CD1c-positive myeloid dendritic cell (primary cell): ENCODE measurements around the gene CYTH2.
A peak's percentile ranks its signal among the peaks of the same experiment; 100 is the strongest.
"Not testable (repeated sequence)": the region's sequence is repeated elsewhere in the genome, so short reads cannot be mapped to it uniquely, and the experiment has no call there.

Source experiments
- DNase-seq: peaks from one replicate; pipeline ENCODE4 v3.0.0-alpha.2; 2016; ENCODE audit errors: extremely low spot score

CYTH2 gene

DNA sequence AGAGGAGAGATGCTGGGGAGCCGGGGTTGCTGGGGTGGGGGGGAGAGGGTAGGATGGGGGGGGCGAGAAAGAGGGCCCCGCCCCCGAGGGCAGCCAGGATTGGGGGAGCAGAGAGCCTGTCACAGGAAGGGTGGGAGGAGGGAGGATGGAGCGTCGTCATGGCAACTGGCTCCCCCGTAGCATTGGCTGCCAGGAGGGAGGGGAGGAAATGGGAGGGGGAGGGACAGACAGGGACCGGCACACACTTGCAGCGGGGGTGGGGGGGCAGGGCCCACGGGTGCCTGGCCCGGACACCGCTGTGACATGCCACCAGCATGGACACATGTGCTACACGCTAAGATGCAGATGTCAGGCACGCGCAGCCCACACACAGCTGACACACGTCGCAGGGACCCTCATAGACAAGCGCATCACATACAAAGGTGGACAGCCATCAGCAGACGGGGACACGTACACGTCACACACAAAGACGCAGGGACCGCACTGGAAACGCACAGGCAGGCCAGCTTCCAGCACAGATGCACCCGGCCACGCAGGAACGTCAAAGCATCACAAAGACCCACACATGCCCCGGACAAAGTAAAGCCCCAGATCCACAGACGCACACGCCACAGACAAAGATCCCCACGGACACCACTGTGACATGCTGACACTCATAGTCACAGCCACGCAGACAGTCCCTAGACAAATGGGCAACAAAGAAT, 42.8 kb downstream of the CYTH2 start, which contains the start of gene LMTK3:
LMTK3 (minus strand) TSS at position 36 of the 704 bp plus-strand sequence. CDS start 259 bp downstream, outside the sequence.
- peak; percentile 68 for DNase-seq

DNA sequence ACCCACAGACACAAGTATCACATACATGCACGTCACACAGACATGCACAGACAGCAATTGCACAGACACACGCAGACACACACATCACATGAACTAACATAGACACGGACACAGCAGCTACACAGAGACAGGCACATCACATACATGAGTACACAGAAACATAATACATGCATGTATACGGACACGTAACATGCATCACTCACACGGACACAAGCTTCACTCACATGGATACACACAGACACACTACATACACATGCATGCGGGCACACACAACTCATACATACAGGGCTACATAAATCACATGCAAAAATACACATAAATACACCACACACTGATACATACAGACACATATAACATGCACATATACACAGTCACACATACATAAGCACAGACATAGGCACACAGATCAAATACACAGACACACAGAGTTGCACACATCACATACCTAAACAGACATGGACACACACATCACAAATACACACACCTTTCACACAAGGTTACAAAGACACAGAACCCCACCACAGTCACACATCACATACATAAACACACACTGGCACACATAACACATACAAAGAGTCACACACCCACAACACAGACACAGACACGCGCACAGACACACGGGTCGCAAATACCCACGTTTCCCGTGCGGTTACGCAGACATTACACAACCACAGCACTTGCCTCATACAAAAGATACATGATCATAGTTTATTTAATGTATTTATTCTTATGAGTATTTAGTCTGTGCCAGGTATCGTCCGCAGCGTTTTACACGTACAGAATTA, 43.5 kb downstream of the CYTH2 start:
- DNase-seq: peak; percentile 48

DNA sequence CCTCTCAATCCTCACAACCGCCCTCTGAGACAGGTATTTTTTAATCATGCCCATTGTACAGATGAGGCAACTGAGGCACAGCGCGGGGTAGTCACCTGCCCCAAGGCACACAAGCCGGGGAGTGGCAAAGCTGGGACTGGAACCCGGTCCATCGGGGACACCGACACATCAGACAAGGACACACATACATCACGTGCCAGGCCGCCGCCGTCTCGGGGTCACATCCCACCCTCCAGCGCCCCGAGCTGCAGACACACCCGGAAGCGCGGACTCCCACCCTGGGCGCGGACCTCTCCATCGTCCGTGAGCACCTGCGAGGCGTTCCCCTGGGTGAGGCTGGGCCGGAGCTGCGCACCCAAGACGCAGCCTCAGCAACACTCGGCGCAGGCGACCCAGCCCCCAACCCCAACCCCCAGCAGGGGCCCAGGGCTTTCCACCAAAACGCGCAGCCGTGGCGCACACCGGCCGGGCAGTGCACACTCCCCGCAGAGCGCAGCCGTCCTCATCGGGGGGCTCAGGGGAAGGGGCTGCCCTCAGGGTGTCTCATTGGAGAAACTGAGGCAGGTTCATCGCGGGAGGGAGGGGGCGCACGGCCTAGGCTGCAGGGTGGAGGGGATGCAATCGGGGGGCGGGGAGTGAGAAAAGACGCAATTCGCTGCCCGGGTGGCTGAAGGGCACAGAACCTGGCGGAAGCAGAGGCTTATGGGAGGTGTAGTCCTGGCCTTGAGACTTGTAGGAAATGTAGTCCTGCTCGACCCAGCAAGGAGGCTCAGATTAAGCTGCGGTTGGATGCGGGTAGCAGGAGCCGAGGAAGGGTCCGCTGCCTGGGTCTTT, 44.3 kb downstream of the CYTH2 start:
- DNase-seq: peak; percentile 61

DNA sequence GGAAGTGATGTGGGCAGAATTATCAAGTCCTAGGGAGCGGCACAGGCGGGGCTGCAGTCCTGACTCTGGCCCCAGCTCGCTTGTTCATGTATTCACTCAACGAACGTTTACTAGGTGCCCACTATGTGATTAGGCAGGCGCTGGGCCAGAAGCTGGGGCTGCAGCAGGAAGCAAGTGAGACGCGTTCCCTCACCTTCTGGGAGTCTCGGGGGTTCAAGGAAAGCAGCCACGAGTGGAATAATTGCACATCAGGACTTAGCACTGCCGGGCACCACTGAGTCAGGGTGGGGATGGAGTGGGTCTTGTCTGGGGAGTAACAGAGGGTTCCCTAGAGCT, 44.9 kb downstream of the CYTH2 start:
- DNase-seq: no peak

DNA sequence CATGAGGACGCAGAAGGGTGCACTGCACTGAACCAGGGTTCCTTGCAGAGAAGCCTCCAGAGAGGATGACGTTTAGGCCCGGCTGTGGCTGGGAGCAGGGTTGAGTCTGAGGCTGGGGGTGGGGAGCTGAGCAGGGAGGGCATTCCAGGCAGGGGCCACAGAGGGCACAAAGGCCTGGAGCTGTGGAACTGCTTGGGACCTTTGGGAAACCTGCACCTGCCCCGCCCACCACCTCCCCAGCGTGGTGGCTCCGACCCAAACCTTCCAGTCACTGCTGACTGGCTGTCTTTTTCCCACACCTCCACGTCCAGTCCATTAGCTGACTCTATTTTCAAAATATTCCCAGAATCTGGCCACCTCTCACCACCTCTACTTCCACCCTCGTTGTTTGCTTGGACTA, 47.4 kb downstream of the CYTH2 start:
- DNase-seq: no peak

DNA sequence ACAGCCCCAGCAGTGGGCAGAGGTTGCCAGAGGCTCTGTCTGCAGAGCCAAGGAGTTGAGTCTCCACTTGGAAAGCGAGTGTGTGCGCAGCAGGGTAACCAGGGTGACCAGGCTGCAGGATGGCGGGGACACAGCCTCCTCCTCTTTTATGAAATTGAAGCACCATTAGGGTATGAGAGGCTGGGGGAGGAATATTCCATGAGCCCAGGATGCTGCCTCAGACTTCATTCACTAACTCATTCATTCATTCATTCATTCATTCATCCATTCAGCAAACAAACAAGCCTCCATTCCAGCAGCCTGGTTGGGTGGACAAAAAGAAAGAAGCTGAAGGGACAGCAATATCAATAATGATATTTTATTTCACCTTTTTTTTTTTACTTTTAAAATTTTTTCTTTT, 49.0 kb downstream of the CYTH2 start:
- DNase-seq: no peak

DNA sequence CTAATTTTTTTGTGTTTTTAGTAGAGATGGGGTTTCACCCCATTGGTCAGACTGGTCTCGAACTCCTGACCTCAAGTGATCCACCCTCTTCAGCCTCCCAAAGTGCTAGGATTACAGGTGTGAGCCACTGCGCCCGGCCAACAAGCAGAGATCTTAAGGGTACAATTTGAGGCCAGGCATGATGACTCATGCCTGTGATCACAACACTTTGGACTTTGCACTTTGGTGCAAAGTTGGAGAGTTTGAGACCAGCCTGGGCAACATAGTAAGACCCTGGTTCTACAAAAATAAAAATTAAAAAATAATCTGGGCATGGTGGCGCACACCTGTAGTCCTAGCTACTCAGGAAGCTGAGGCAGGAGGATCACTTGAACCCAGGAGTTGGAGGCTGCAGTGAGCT, 50.3 kb downstream of the CYTH2 start:
- DNase-seq: not testable (repeated sequence)

DNA sequence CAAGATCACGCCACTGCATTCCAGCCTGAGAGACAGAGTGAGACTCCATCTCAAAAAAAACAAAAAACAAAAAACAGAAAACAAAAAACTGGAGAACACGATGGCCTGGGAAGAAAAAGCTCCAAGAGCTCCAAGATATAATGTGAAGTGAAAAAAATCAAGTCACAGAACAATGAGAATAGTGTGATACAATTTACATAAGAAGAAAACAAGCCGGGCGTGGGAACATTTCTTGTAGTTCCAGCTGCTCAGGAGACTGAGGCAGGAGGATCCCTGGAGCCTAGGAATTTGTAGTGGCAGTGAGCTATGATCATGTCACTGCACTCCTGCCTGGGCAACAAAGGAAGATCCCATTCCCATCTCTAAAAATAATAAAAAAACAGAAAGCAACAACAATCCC, 51.0 kb downstream of the CYTH2 start:
- DNase-seq: no peak

DNA sequence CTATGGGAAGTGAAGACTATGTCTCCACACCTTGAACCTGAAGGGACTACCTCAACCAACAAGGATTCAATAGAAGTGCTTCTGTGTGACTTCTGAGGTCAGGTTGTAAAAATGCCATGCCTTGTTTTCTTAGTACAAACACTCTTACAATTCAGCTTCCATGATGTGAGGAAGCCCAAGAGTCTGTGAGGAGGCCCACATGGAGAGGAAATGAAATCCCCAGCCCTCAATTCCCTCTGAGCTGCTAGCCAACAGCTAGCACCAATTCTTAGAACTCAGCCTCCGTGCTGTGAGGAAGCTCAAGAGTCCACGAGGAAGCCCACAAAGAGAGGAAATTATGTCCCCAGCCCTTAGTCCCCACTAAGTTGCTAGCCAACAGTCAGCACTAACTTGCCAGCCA, 55.1 kb downstream of the CYTH2 start:
- DNase-seq: no peak

DNA sequence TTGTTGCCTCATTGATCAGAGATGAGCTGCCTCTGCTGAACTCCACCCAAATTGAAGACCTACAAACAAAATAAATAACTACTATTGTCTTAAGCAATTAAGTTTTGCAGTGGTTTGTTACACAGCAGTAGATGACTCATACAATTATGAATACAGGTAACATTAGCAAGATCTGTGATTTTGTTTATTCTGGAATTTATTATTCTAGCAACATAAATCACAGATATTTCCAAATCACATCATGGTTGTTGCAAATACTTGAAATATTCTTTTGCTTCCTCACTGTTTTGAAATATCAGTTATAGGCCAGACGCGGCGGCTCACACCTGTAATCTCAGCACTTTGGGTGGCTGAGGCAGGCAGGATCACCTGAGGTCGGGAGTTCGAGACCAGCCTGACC, 55.6 kb downstream of the CYTH2 start:
- DNase-seq: no peak

DNA sequence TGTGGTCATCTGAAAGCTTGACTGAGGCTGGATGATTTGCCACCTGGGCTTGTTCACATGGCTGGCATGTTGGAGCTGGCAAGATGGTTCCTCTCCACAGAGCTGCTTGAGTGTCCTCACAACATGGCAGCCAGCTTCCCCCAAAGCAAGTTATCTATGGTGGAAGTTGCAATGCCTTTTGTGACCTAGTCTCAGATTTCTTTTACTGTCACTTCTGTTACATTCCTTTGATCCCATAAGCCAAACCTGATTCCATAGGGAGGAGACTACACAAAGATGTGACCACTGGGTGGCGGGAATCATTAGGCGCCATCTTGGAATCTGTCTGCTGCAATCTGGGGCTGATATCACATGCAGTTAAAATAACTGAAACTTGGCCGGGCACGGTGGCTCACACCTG, 60.0 kb downstream of the CYTH2 start:
- DNase-seq: no peak

DNA sequence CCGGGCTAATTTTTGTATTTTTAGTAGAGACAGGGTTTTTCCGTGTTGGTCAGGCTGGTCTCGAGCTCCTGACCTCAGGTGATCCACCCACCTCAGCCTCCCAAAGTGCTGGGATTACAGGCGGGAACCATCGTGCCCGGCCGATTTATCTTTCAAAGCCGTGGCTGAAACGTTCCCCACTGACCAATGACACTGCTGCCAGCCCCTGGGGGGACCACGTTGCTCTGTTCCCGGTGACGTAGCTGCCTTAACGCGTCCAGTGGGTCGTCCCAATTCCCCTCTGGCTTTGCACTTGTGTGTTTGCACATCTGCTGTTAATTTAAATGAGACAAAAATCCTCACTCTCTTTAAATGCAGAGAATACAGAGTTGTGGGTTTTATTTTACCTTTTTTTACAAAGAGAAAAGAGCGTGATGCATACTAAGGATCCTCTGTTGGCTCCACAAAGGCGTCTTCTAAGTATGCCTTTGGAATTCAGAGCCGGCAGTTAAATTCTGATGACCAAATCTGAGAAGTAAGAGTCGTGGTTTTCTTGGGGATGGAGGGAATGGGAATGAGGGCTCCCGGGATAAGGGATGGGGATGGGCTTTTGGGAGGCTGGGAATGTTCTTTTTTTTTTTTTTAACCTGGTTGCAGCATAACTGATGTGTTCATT, 61.0 kb downstream of the CYTH2 start:
- DNase-seq: no peak

DNA sequence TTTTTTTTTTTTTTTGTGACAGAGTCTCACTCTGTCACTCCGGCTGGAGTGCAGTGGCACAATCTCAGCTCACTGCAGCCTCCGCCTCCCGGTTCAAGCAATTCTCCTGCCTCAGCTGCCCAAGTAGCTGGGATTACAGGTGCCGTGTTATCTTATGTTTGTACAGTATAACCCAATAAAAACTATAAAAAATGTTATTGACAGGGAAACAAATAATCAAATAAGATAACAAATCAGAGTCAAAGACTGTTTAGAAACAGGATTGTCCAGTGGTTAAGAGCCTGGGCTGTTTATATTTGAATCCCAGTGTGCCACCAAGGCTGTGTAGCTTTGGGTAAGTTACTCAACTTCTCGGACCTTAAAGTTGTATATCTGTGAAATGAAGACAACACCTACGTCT, 61.6 kb downstream of the CYTH2 start:
- DNase-seq: no peak
